Adrenal gland (tissue), 12 donors: ENCODE results near the gene JADE2. TPM values are rescaled to one million over a fixed set of nuclear protein-coding genes. Genes with fewer than 3 reads are reported as not detected.
A peak's percentile ranks its signal among the peaks of the same experiment; 100 is the strongest.

Experiments
- DNase-seq, 7 donors: peaks; one replicate each; pipeline ENCODE4 v3.0.0-alpha.2; 2019 to 2020
- H3K27ac ChIP-seq, 5 donors: fragments of 200-600 bp; sonication (generic) in 4 of 5; 1 replicate in 3 of 5; 2 replicates in 2 of 5; pipeline versions ENCODE4 v1.5.1 to v1.8.0; 2016 to 2020; ENCODE audit warnings: mild to moderate bottlenecking in 1 of 5
- H3K27me3 ChIP-seq: fragments of 200-600 bp; 2 replicates; pipeline ENCODE4 v1.8.0; 2021
- H3K36me3 ChIP-seq, 2 donors: fragments of 200-600 bp; replicated peaks in 1 of 2; 1 replicate in 1 of 2; 2 replicates in 1 of 2; pipeline versions ENCODE4 v1.5.1 to v1.8.0; 2018 to 2022
- H3K4me1 ChIP-seq, 2 donors: fragments of 200-600 bp; replicated peaks in 1 of 2; 1 replicate in 1 of 2; 2 replicates in 1 of 2; pipeline versions ENCODE4 v1.5.1 to v1.8.0; 2018 to 2021
- H3K4me3 ChIP-seq, 4 donors: fragments of 200-600 bp; sonication (generic) in 3 of 4; one replicate each; pipeline ENCODE4 v1.5.1; 2016 to 2018
- H3K9me3 ChIP-seq, 3 donors: fragments of 200-600 bp; sonication (generic) in 1 of 3; replicated peaks in 1 of 3; 1 replicate in 2 of 3; 2 replicates in 1 of 3; pipeline versions ENCODE4 v1.5.1 to v1.8.0; 2016 to 2021
- POLR2A ChIP-seq, 2 donors: fragments of 450-650 bp; IDR thresholded peaks; one replicate each; pipeline ENCODE4 v1.6.1; 2017; ENCODE audit warnings: antibody characterized with exemption in 2 of 2, mild to moderate bottlenecking in 2 of 2, moderate library complexity in 1 of 2
- WGBS, 4 donors: extraction: QIAGEN DNeasy Blood & Tissue Kit in 2 of 4; methylation state at CpG; one replicate each; pipeline versions ENCODE4 v1.1.5 to v1.1.7; 2013 to 2017; 5-methylcytosine and 5-hydroxymethylcytosine counted together
- intact Hi-C, 2 donors: fragments of 100-400 bp; cut with DNase I; formaldehyde crosslinking; loops; one replicate each; pipeline versions ENCODE4 v1.14.1 to v1.15.0; 2022 to 2023
- polyA plus RNA-seq, 3 donors: library from polyadenylated mRNA; stranded (reverse); fragments of 200-250 nt in 2 of 3; fragments of 350-450 nt in 1 of 3; fragmentation: Illumina TruSeq in 1 of 3; extraction: RNeasy Lipid Tissue Mini Kit (QIAGEN cat#74804) in 1 of 3; gene quantifications; one replicate each; pipeline ENCODE4 v1.2.3, GENCODE V29; 2013 to 2014
- total RNA-seq, 9 donors: library from RNA; depleted of rRNA in 4 of 9; stranded (reverse); fragments of >200 nt in 4 of 9; fragments of 120-200 nt in 1 of 9; fragmentation: NEBNext Ultra II Directional in 1 of 9; extraction: Animal tissue kit (Norgen Biotek cat#: 25700) in 1 of 9; gene quantifications; one replicate each; pipeline versions ENCODE4 v1.1.0 to v1.2.4, GENCODE V29; 2013 to 2023
- TF ChIP-seq, protein P1 (sequence below), 6 experiments: fragments of 450-650 bp in 4 of 6; fragments of 200-600 bp in 2 of 6; sonication (generic) in 1 of 6; IDR thresholded peaks; 1 replicate in 5 of 6; 2 replicates in 1 of 6; pipeline versions ENCODE4 v1.5.1 to v1.8.0; 2016 to 2021; ENCODE audit warnings: antibody characterized with exemption in 6 of 6, mild to moderate bottlenecking in 2 of 6, moderate library complexity in 1 of 6
- donor health status: healthy with polysubstance abuse.
- donor health status: Bipolar disorder and iron deficiency.
- donor health status: DM: yes; HTN: yes; CAD: no.
- donor health status: DM: no; HTN: no; CAD: no.
- donor health status: DM: no; HTN: no; CAD: no.
- donor health status: DM: yes; HTN: yes; CAD: no.

The JADE2 gene
- total and polyA plus RNA-seq, 12 donors: 7.9 to 180 (median 70.2) TPM

DNA sequence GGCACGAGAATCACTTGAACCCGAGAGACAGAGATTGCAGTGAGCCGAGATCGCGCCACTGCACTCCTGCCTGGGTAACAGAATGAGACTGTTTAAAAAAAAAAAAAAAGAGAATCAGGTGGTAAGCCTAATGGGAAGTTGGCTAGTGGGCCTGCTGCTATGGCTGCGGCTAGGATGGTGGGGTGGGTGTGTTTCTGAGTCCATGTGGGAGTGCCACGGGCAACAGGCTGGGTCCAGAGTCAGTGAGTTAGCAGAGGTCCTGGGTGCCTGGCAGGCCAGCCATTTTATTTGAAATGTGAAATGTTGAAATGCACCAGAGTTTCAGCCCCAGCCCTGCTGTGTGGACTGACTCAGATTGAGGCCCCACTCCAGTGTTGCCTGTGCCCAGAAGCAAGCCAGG, 37.8 kb downstream of the JADE2 start:
- no peaks in the 10 kb centered on the region for H3K9me3 ChIP-seq
- WGBS, 4 donors: 91 to 97% (median 95%) methylated on average over 7 of the region's 7 CpGs
- H3K27ac ChIP-seq: peak overlapping the region in 3 of 5 donors; percentile 40 to 75 (median 43)
- H3K36me3 ChIP-seq: peaks cover 0 to 91% of the 10 kb centered on the region in 2 donors
- H3K4me3 ChIP-seq: no peak overlapping the region
- intact Hi-C loops: no loop called here
- TF ChIP-seq POLR2A (IDR thresholded peaks at IDR 0.05): no peak
- TF ChIP-seq, protein P1, sequence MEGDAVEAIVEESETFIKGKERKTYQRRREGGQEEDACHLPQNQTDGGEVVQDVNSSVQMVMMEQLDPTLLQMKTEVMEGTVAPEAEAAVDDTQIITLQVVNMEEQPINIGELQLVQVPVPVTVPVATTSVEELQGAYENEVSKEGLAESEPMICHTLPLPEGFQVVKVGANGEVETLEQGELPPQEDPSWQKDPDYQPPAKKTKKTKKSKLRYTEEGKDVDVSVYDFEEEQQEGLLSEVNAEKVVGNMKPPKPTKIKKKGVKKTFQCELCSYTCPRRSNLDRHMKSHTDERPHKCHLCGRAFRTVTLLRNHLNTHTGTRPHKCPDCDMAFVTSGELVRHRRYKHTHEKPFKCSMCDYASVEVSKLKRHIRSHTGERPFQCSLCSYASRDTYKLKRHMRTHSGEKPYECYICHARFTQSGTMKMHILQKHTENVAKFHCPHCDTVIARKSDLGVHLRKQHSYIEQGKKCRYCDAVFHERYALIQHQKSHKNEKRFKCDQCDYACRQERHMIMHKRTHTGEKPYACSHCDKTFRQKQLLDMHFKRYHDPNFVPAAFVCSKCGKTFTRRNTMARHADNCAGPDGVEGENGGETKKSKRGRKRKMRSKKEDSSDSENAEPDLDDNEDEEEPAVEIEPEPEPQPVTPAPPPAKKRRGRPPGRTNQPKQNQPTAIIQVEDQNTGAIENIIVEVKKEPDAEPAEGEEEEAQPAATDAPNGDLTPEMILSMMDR (IDR thresholded peaks at IDR 0.05): no peak
- H3K4me1 ChIP-seq: peaks cover 29 to 34% of the 10 kb centered on the region in 2 donors
- no peaks in the 10 kb centered on the region for H3K27me3 ChIP-seq
- no peak for DNase-seq

DNA sequence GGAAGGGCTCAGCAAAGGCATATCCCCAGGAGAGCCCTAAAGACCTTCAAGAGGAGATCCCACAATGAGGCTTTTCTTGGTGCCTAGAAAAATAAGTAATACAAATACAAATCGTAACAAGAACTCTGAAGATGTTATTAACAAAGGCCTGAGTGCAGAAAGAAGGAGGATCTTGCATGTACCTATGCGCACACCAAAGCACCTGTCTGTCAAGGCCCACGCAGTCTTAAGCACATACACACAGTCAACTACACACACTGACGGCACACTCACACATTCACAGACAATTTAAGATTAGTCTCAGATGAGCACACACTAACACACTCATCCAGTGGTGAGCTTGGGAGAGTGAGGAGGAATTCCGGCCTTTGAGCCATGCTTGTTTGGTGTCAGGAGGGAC, 38.5 kb downstream of the JADE2 start:
- intact Hi-C loops: no loop called here
- TF ChIP-seq, protein P1 (IDR thresholded peaks at IDR 0.05): no peak
- no peak for TF ChIP-seq POLR2A (IDR thresholded peaks at IDR 0.05)
- no peak overlapping the region for H3K4me3 ChIP-seq
- no peaks in the 10 kb centered on the region for H3K9me3 ChIP-seq
- peaks cover 0 to 86% of the 10 kb centered on the region in 2 donors for H3K36me3 ChIP-seq
- peaks cover 37 to 42% of the 10 kb centered on the region in 2 donors for H3K4me1 ChIP-seq
- no peaks in the 10 kb centered on the region for H3K27me3 ChIP-seq
- peak overlapping the region in 1 of 5 donors; percentile 75 for H3K27ac ChIP-seq
- no peak for DNase-seq
- WGBS, 4 donors: 61 to 80% (median 76%) methylated on average over 4 to 5 of the region's 5 CpGs

- no peak for TF ChIP-seq POLR2A (IDR thresholded peaks at IDR 0.05)
- TF ChIP-seq, protein P1 (IDR thresholded peaks at IDR 0.05): no peak
- H3K9me3 ChIP-seq: no peaks in the 10 kb centered on the region
- peaks cover 41 to 46% of the 10 kb centered on the region in 2 donors for H3K4me1 ChIP-seq
- intact Hi-C loops: no loop called here
- H3K27ac ChIP-seq: peak overlapping the region in 1 of 5 donors; percentile 75
- no peaks in the 10 kb centered on the region for H3K27me3 ChIP-seq
- no peak for DNase-seq
- 88 to 100% (median 94%) methylated on average over 1 to 4 of the region's 4 CpGs for WGBS, 4 donors
- H3K36me3 ChIP-seq: peaks cover 0 to 86% of the 10 kb centered on the region in 2 donors
- H3K4me3 ChIP-seq: no peak overlapping the region
Observed at GRCh38 chr5:134564396-134564795, 38.9 kb downstream of the JADE2 start.

GRCh38 chr5:134565791-134566740, 40.6 kb downstream of the JADE2 start:
- H3K9me3 ChIP-seq: no peaks in the 10 kb centered on the region
- peaks cover 48 to 62% of the 10 kb centered on the region in 2 donors for H3K4me1 ChIP-seq
- 88 to 94% (median 91%) methylated on average over 14 to 28 of the region's 28 CpGs for WGBS, 4 donors
- no peaks in the 10 kb centered on the region for H3K27me3 ChIP-seq
- DNase-seq: peak in 1 of 7 donors; percentile 12
- intact Hi-C loops: loop anchor here in 1 of 2 donors (5.0 kb wide), 1 partner anchor 39 kb away; the partner anchor contains the start of gene JADE2
- no peak overlapping the region for H3K4me3 ChIP-seq
- TF ChIP-seq POLR2A (IDR thresholded peaks at IDR 0.05): no peak
- TF ChIP-seq, protein P1 (IDR thresholded peaks at IDR 0.05): no peak
- H3K36me3 ChIP-seq: peaks cover 0 to 71% of the 10 kb centered on the region in 2 donors
- peak overlapping the region in 3 of 5 donors; percentile 42 to 93 (median 93) for H3K27ac ChIP-seq
